LoVo (cell line): ENCODE data around the gene RFX2.
"Not testable (repeated sequence)": the region's sequence is repeated elsewhere in the genome, so short reads cannot be mapped to it uniquely, and the experiment has no call there.

Experiments
- DNase-seq: peaks from one replicate; pipeline ENCODE4 v3.0.0-alpha.2; 2016; ENCODE audit warnings: low spot score

The RFX2 gene

GRCh38 chr19:6074709-6075403 is 35.4 kb downstream of the RFX2 start:
- DNase-seq, result no peak

GRCh38 chr19:6073858-6074708 is 36.2 kb downstream of the RFX2 start:
- no peak for DNase-seq

- not testable (repeated sequence) for DNase-seq
Observed at GRCh38 chr19:6073233-6073632, 37.1 kb downstream of the RFX2 start.

- no peak for DNase-seq
Observed at GRCh38 chr19:6071875-6072274, 38.4 kb downstream of the RFX2 start.

DNA sequence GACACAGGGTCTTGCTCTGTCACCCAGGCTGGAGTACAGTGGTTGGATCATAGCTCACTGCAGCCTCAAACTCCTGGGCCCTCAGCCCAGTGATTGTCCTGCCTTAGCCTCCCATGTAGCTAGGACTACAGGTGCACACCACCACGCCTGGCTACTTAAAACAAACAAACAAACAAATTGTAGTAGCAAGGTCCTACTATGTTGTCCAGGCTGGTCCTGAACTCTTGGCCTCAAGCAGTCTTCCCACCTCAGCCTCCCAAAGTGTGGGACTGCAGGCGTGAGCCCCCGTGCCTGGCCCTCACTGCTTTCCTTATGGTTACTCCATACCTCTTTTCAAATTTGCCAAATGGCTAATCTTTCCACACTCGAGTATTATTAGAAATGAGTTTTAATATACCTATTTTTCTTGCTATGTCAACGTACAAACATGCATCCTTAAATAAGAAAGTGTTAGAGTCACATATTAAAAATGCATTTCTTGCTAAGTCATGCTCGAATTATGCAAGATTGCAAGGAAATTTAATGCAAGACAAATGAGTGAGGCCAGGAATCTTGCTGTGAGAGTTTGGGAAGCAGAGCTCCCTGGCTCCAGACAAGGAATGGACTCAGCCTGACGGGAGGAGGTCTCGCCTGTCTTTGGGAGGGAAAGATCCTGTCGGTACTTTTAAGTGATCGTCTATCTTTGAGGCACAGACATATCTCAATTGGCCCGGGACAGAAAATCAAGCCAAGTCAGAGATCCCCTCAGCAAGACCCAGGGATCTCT is 39.4 kb downstream of the RFX2 start:
- DNase-seq, result no peak

DNA sequence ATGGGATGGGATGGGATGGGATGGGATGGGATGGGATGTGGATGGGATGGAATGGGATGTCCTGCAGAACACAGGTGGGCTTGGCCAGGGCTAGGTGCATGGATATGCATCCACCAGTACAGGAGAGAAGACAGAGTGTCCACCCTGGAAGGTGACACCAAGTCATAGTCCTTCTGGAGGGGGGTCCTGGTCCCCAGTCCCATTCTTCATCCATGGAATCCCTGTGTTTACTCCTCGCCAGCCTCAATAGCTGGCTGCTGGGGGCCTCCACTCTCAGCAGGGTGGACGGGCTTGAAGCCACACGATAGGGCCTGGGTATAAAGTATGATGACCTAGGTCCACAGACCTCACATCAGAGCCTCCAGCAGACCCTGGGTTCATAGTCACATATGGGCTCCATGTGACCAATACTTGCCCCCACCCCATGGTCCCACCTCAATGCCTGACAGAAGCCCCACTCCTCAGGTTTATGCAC is 40.1 kb downstream of the RFX2 start:
- no peak for DNase-seq

DNA sequence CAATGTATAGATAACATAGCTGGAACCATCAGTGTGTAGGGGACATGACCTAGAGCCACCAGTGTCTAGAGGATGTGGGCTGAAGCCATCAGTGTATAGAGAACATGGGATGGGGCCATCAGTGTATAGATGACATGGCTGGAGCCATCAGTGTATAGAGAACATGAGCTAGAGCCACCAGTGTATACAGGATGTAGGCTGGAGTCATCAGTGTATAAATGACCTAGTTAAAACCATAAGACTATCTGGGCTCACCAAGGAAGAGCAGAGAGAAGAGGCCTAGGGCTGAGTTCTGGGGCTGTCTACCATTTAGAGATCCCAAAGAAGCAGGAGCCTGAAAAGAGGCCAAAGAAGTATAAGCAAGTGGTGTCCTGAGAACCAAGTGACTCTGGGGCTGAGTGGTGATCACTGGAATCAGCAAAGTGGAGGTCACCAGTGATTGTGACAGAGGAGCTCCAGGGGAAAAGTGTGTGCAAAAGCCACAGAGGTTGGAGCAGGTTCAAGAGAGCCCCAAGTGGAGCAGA is 41.0 kb downstream of the RFX2 start:
- no peak for DNase-seq

DNA sequence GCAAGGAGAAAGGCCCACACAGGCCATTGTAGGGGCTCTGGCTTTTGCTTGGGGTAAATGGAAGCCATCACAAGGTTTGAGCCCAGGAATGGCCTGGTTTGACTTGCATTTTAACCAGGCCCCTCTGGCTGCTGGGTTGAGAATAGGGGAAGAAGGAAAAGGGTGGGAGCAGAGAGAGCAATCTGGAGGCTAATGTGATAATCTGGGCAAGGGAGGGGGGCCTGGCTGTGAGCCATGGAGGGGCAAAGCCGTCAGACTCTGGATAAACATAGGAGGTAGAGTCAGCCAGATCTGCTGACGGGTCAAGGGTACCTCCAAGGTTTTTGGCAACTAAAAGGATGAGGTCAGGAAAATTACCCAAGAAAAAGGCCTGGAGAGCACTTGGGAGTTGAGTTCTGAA is 41.6 kb downstream of the RFX2 start:
- DNase-seq, result no peak

DNA sequence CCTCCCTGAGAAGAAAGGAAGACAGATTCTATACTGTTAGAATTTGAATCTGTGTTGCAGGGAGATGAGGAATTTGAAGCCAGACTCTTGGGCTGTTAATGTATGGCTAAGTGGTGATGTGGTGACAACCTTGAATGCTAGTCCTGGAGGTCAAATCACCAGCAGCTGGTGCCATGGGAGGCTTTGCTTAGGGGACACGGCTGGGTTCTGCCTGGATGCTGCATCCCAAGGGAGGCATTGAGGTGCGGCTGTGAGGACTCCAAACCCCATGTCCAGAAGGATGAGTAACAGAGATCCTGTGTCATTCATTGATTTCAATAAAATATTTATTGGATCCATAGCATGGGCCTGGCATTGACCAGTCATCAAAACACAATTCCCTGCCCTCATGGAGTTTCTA is 42.3 kb downstream of the RFX2 start:
- no peak for DNase-seq

DNA sequence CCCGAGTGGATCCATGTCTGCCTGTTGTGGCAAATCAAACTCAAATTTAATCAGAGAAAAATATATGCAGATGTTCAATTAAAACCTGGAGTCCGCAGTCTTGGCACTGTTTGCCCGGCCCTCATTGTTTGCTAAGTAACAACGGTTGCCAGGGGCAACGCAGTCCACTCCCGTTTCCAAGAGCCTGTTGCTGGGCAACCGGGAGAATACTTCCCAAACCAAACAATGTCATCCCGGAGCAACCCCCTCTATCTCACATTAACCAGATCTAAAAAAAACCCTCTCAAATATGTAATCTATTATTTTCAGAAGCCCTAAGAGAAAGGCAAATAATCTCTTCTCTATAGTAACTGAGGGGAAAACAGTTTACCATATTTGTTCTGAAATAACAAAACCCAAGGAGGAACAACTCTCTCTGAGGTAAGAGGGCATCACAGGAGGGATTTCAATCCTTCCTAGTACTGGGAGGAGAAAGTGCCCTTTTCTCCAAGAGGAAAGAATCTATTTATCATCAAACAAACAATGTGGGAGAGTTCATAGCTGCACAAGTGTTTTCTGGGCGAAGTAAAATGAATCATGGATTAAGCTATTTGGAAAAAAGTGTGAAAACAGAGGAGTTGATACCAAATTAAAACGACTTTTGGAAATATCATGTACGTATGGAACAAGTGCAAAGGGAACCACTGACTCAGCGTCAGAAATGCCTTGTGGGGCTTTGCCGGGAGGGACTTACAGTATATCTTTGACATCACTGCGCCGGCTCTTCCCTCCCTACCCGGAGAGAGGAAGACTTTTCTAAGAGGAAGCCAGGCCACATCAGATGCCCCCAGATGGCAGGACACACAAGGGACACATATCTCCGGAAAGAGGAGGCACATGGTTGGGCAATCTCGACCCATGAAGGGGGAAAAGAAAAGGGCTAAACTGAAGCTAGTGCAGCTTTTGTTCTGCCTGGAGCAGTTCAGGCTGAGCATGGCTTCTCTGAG is 43.3 kb downstream of the RFX2 start:
- peak; percentile 53 for DNase-seq

GRCh38 chr19:6065685-6066374 is 44.5 kb downstream of the RFX2 start:
- DNase-seq, result peak; percentile 18

DNA sequence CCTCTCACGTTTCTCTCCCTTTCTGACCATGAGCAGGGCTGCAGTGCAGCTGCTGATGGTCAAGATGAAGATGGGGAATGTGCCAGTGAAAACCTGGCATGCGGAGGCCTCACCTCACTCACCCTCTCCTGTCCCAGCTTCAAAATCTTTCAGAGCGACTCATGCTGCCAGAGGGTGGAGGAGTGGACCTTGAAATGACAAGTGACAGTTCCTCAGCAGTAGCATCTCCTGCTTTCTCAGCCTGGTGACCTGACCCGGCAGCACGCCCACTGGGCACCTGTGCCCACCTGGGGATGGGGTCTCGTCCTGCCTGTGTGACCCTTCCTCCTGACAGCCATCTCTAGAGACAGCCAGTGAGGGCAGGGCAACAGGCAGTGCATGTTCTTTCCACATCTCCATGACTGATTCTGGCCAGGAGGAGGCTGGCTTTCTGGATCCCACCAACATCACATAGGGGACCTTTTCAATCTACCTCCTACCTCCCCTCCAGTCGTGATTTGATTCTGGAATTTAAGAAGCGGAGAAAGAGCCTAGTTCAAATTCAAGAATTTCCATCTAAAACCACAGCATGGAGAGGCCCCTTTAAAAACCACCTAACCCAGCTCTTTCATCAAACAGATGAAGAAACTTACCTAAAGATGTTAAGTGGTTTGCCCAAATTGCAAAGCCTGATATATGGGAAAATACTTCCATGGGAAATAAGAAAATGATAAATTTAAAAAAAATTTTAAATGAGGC is 45.8 kb downstream of the RFX2 start:
- peak; percentile 6 for DNase-seq

DNA sequence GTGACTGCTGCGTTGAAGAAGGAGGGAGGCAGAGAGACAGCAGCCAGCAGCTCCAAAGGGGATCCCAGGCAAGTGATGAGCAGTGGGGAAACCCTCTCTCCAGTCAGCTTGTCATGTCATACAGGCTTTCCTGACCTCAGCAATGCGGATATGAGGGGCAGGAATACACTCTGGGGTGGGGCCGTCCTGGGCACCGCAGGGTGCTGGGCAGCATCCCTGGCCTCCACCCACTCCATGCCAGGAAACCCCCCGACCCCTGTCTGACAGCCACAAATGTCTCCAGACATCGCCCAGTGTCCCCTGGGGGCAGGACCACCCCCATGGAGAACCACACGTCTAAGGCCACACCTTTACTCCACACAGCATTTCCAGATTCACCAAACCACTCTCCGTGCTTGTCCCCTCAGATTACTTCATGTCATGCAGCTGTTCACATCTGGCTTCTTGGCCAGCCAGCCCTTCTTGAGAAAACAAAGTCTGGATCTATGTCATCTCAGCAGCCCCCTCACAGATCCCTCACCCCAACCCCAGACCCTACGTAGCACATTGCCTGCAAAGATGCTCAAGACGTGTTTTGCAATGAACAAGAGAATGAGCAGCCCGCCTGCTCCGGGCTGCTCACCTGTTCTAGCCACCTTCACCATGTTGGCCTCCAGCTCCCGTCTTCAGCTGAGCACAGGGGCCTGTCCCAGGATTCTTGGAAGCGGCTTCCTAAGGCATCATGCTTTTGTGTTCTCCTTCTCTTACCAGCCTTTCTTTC is 46.5 kb downstream of the RFX2 start:
- no peak for DNase-seq

DNA sequence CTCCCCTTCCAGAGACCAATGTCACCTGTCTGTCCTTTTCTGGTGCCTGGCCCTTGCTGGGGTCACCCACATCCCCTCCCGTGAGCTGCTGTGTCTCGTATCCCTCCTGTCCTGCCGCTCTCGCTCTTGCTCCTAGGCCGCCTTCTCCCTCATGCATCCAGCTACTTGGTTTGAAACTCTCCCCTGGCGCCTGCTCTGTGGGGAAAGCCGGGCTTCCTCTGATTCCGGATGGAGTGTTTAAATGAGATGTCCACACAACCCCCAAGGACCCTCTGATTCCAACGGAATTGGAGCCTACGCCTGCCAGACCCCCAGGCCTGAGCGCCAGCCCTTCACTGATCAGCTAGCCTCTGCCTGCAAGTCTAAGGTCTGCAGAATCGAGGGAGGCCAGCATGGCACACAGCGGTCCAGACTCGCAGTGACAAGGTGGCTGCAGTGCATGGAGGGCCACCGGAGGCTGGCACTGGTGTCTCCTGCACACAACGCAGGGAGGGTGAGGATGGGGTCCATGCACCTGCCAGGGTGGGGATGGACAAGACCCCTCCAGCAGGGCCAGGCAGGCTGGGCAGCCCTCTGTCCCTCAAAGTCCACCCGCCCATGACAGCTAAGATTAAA is 47.2 kb downstream of the RFX2 start:
- DNase-seq, result no peak

DNA sequence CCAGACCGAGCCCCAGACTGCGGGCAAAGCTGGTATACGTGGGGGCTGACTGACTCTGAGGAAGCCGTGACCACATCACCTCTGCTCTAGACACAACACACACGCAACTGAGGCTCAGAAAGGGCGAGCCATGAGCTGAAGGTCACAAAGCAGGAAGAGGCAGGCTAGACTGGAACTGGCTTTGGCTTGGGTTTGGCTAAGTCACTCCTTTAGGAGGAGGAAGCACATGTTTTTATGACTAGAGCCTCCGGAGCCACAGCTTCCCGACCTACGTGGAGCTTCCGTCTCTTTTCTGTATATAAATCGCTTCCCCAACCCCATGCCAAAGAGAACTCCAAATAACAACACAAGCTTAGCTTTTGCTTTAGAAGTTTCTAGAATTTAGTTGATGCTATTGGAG is 48.0 kb downstream of the RFX2 start:
- DNase-seq, result no peak

GRCh38 chr19:6061376-6062130 is 48.7 kb downstream of the RFX2 start:
- no peak for DNase-seq

DNA sequence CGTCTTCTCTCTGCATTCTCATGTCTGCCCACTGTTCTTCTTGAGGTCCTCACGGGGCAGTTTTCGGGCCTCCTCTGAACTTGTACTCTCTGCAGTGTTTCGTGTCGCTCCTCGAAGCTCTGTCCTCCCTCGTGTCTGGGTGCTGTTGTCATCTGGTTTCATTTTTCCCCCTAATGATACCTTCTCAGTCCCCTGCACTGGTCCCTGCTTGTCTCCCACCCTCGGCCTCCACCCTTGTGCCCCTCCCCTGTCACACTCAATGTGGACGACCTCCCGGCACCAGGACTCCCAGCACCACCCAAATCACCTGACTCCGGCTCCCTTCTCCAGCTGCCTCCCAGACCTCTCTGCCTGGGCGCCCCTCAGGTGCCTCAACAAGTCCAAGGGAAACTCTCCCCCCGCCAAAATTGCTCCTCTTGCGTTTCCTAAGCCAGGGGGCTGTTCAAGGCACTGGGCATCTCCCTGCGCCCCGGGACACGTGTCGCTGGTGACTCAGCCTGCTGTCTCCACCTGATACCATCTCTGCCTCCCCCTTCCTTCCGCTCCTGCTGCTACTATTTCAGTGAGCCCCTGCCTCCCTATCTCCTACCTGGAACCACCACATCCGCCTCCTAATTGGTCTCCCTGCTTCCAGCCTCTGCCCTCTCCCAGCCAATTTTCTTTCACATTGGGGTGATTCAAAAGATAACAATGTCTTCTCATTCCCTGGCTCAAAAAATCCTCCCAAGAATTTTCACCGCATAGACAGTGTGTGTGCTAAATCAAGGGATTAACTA is 49.5 kb downstream of the RFX2 start:
- DNase-seq, result no peak
